Measurements from ENCODE around the gene NCEH1. TPM values are rescaled to one million over a fixed set of nuclear protein-coding genes. Genes with fewer than 3 reads are reported as not detected.
"Not testable (repeated sequence)": the region's sequence is repeated elsewhere in the genome, so short reads cannot be mapped to it uniquely, and the experiment has no call there.

The NCEH1 gene
- total and polyA plus RNA-seq, 2 experiments from 2014 or later: 4.7 to 10.5 TPM

- 80% methylated on average over 10 of the region's 10 CpGs for WGBS (ENCODE audit: low lambda C conversion rate, missing lambda C conversion rate)
- H3K36me3 ChIP-seq (replicated peaks; ENCODE audit: insufficient read depth, low read depth): no peaks in the 10 kb centered on the region
- no peaks in the 10 kb centered on the region for H4K20me1 ChIP-seq (ENCODE audit: insufficient read depth, poor library complexity, severe bottlenecking)
- no peak overlapping the region for H2AFZ ChIP-seq
- no peaks in the 10 kb centered on the region for H3K27me3 ChIP-seq
- H3K4me1 ChIP-seq (ENCODE audit: insufficient read depth): no peaks in the 10 kb centered on the region
- peak overlapping the region; percentile 59 for H3K4me2 ChIP-seq
- no peak for TF ChIP-seq EZH2phosphoT487 (IDR thresholded peaks at IDR 0.05; ENCODE audit: low read depth, severe bottlenecking, unreplicated experiment)
- TF ChIP-seq CTCF (IDR thresholded peaks at IDR 0.05; ENCODE audit: poor library complexity): no peak
- no peak for TF ChIP-seq EZH2 (IDR thresholded peaks at IDR 0.05; ENCODE audit: borderline replicate concordance)
- H3K27ac ChIP-seq: no peak overlapping the region
- H3K4me3 ChIP-seq: no peak overlapping the region
- H3K9me3 ChIP-seq (ENCODE audit: low read depth): no peaks in the 10 kb centered on the region
- no peaks in the 10 kb centered on the region for H3K9me2 ChIP-seq (replicated peaks; ENCODE audit: insufficient read depth)
- DNase-seq (ENCODE audit: low spot score): no peak
- H3K79me2 ChIP-seq: no peaks in the 10 kb centered on the region
These were observed 44.5 kb downstream of the NCEH1 start for GRCh38 chr3:172666181-172666872.

GRCh38 chr3:172665510-172665909 is 45.4 kb downstream of the NCEH1 start:
- not testable (repeated sequence) for H3K36me3 ChIP-seq (replicated peaks; ENCODE audit: insufficient read depth, low read depth); H3K4me3 ChIP-seq; H3K27ac ChIP-seq; H3K4me2 ChIP-seq; H2AFZ ChIP-seq; H3K79me2 ChIP-seq; H3K4me1 ChIP-seq (ENCODE audit: insufficient read depth); H3K27me3 ChIP-seq; H4K20me1 ChIP-seq (ENCODE audit: insufficient read depth, poor library complexity, severe bottlenecking); H3K9me3 ChIP-seq (ENCODE audit: low read depth); H3K9me2 ChIP-seq (replicated peaks; ENCODE audit: insufficient read depth); DNase-seq (ENCODE audit: low spot score)
- WGBS (ENCODE audit: low lambda C conversion rate, missing lambda C conversion rate): 90% methylated on average over 9 of the region's 9 CpGs

- H3K27ac ChIP-seq; H3K4me1 ChIP-seq (ENCODE audit: insufficient read depth); H2AFZ ChIP-seq; H3K4me2 ChIP-seq; H3K27me3 ChIP-seq; H3K9me3 ChIP-seq (ENCODE audit: low read depth); H3K36me3 ChIP-seq (replicated peaks; ENCODE audit: insufficient read depth, low read depth); DNase-seq (ENCODE audit: low spot score); H3K79me2 ChIP-seq; H4K20me1 ChIP-seq (ENCODE audit: insufficient read depth, poor library complexity, severe bottlenecking); H3K4me3 ChIP-seq; H3K9me2 ChIP-seq (replicated peaks; ENCODE audit: insufficient read depth): not testable (repeated sequence)
- WGBS (ENCODE audit: low lambda C conversion rate, missing lambda C conversion rate): 100% methylated on average over 1 of the region's 1 CpG
These were observed 50.4 kb downstream of the NCEH1 start for GRCh38 chr3:172660421-172660820.

- Histone ChIP-seq H3K79me2 (no peaks in the 10 kb centered on the region), H3K4me2 (no peak overlapping the region), H3K36me3 (replicated peaks; ENCODE audit: insufficient read depth, low read depth) (no peaks in the 10 kb centered on the region), H3K9me3 (ENCODE audit: low read depth) (no peaks in the 10 kb centered on the region), H3K4me3 (no peak overlapping the region), H3K27ac (peak overlapping the region; percentile 10), H4K20me1 (ENCODE audit: insufficient read depth, poor library complexity, severe bottlenecking) (no peaks in the 10 kb centered on the region), H3K9me2 (replicated peaks; ENCODE audit: insufficient read depth) (no peaks in the 10 kb centered on the region), H3K27me3 (no peaks in the 10 kb centered on the region), H3K4me1 (ENCODE audit: insufficient read depth) (no peaks in the 10 kb centered on the region), H2AFZ (no peak overlapping the region)
- 81% methylated on average over 3 of the region's 3 CpGs for WGBS (ENCODE audit: low lambda C conversion rate, missing lambda C conversion rate)
- no peak for TF ChIP-seq CTCF (IDR thresholded peaks at IDR 0.05; ENCODE audit: poor library complexity)
- TF ChIP-seq EZH2phosphoT487 (IDR thresholded peaks at IDR 0.05; ENCODE audit: low read depth, severe bottlenecking, unreplicated experiment): no peak
- TF ChIP-seq EZH2 (IDR thresholded peaks at IDR 0.05; ENCODE audit: borderline replicate concordance): no peak
- DNase-seq (ENCODE audit: low spot score): no peak
These were observed 51.4 kb downstream of the NCEH1 start for GRCh38 chr3:172659246-172660002.
